Ovary (tissue), 3 donors: ENCODE results near the gene DNAAF8.

Experiments
- EP300 ChIP-seq: sonication (generic); formaldehyde crosslinking; IDR thresholded peaks from one replicate; pipeline ENCODE4 v1.6.1; 2017; ENCODE audit warnings: antibody characterized with exemption
- POLR2A ChIP-seq: fragments of 450-650 bp; IDR thresholded peaks from one replicate; pipeline ENCODE4 v1.6.1; 2017; ENCODE audit warnings: antibody characterized with exemption, mild to moderate bottlenecking, moderate library complexity
- TF ChIP-seq, protein P1 (sequence below), 3 donors: fragments of 450-650 bp in 2 of 3; fragments of 200-600 bp in 1 of 3; IDR thresholded peaks; one replicate each; pipeline versions ENCODE4 v1.5.1 to v1.8.0; 2016 to 2022; ENCODE audit warnings: antibody characterized with exemption in 3 of 3, mild to moderate bottlenecking in 1 of 3
- donor health status: DM: no; HTN: no; CAD: no.

DNA sequence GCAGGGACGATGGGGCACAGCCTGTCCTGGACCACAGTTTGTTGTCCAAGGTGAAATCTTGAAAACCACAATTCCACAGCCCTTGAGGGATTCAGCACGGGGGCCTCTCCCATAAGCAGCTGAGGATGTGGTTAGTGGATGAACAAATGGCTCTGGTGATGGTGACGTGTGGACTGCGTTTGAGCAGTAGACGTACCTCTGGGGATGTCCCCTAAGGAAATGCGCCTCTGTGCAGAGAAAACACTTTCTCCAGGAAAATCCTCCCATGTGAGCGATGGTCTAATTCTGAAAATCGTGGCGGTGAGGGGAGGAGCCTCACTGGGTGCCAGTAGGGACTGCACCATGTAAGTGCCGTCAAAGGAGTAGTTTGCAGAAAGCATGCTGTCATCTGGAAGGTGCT is 56.5 kb downstream of the DNAAF8 start:
- TF ChIP-seq, protein P1, sequence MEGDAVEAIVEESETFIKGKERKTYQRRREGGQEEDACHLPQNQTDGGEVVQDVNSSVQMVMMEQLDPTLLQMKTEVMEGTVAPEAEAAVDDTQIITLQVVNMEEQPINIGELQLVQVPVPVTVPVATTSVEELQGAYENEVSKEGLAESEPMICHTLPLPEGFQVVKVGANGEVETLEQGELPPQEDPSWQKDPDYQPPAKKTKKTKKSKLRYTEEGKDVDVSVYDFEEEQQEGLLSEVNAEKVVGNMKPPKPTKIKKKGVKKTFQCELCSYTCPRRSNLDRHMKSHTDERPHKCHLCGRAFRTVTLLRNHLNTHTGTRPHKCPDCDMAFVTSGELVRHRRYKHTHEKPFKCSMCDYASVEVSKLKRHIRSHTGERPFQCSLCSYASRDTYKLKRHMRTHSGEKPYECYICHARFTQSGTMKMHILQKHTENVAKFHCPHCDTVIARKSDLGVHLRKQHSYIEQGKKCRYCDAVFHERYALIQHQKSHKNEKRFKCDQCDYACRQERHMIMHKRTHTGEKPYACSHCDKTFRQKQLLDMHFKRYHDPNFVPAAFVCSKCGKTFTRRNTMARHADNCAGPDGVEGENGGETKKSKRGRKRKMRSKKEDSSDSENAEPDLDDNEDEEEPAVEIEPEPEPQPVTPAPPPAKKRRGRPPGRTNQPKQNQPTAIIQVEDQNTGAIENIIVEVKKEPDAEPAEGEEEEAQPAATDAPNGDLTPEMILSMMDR (IDR thresholded peaks at IDR 0.05) = no peak
- TF ChIP-seq POLR2A (no peak), EP300 (no peak)
